Activated CD8-positive, alpha-beta memory T cell treated with anti-CD3 and anti-CD28 coated beads for 1 hour (primary cell): ENCODE measurements around the gene EFCAB10.
"Not testable (repeated sequence)": the region's sequence is repeated elsewhere in the genome, so short reads cannot be mapped to it uniquely, and the experiment has no call there.

Experiments used
- DNase-seq, 2 donors: peaks; one replicate each; pipeline ENCODE4 v3.0.0-alpha.2; 2020; ENCODE audit warnings: low read depth in 1 of 2; ENCODE audit errors: extremely low read depth in 1 of 2

EFCAB10 gene

DNA sequence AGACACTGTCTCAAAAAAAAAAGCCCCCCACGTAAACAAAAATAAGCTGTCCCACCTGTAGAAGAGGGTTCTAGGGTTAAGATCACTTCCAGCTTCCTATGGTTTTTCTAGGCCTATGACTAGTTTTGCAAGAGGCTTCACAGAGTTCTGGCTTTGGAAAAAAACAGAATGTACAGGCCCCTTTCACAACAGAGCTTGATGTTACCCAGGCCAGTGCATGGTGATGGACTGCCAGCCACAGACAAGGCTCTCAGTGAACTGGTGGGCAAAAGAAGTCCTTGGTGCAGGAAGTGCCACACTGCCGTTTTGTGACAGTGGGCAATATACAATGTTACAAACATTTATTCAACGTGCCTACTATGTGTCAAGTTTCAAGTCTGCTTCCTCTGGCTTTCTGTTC, 18.3 kb upstream of the EFCAB10 start:
- no peak for DNase-seq

GRCh38 chr7:105599080-105599479, 17.8 kb upstream of the EFCAB10 start:
- DNase-seq, result not testable (repeated sequence)

GRCh38 chr7:105596866-105597265, 15.6 kb upstream of the EFCAB10 start:
- no peak for DNase-seq

DNA sequence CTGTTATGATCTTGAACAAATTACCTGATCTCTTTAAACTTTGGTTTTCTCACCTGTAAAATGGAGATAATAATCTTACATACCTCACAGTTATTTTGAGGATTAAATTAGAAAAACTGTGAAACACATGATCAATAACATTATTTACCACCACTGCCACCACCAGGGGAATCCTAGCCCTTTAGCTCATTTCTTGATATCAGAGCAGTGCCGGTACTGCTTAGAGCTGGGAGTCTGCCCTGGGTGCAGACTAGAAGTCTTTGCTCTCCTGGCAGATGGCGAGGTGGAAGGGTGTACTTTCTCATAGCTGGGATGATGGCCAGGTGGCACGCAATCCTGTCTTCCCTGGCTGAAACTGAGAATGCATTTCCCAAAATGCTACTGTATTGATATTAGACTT, 12.7 kb upstream of the EFCAB10 start:
- no peak for DNase-seq

DNA sequence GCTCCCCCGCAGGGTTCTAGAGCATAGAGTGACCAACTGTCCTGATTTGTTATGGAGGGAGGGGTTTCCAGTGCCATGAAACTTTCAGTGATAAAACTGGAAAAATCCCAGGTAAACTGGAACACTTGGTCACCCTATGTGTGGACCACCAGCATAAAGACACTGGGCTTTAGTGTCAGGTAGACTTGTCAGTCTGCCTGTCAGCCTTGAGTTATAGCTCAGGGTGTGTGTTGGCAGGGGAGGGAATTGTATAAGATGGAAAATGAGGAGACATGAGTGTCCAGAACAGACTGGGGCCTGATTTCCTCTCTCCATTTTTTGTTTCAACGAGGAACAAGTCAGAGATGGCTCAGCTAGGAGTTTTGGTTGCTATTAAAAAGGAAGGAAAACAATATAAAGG, 10.2 kb upstream of the EFCAB10 start:
- no peak for DNase-seq

- DNase-seq, result no peak
These were observed 9.5 kb upstream of the EFCAB10 start for GRCh38 chr7:105590793-105591192.

- no peak for DNase-seq
These were observed 8.2 kb upstream of the EFCAB10 start for GRCh38 chr7:105589356-105590077.

DNA sequence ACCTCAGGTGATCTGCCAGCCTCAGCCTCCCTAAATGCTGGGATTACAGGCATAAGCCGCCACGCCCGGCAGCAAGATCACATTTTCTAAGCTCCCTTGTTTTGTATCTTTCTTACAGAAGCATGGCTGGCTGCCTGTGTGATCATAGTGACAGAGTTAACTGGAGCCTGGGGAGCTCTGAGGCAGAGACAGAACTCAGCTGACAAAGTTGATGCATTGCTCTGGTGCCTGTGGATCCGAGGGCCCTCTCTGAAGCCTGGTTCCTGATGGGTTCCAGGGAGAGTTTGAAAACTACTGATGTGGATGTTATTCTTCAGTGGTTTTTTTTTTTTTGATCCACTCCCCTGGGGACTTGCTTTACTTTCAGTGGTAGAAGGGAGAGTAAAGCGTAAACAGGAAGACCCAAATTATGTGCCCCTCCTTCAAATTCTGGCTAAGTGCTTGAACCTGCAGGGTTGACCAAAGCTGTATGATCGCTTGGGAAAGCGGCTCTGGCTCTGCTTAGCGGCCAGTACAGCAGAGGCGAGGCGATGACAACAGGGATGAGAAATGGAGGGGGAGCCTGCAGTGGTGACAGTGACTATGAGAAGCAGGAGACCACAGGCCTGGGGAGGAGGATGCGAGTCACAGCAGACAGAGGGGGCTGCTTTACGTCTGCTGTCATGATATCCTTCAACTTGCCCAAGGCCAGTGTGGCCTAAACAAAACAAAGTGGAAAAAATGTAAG, 6.8 kb upstream of the EFCAB10 start:
- DNase-seq, result no peak

DNA sequence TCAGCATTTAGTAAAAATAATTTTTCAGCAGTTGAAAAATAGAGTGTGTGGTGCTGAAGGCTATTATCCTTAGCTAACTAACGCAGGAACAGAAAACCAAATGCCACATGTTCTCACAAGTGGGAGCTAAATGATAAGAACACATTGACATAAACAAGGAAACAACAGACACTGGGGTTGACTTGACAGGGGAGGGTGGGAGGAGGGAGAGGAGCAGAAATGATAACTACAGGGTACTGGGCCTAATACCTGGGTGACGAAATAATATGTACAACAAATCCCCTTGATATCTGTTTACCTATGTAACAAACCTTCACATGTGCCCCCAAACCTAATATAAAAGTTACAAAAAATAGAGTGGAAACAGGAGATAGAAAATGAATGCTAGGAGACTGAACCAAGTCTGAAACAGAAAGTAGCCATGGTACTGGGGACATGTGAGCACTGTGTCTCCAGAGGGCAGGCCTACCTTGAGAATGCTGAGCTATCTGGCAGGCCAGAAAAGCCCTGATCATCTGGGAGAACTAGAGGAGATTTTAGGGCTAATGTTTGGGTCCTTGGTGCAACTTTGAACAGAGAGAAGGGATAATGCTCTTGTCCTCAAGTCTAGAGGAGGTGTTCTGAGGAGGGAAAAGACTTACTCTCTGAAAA, 4.7 kb upstream of the EFCAB10 start:
- DNase-seq, result no peak

GRCh38 chr7:105584165-105584564, 2.9 kb upstream of the EFCAB10 start:
- no peak for DNase-seq

- no peak for DNase-seq
These were observed 1.8 kb upstream of the EFCAB10 start for GRCh38 chr7:105583061-105583460.

GRCh38 chr7:105580022-105580740, 1.1 kb downstream of the EFCAB10 start:
- no peak for DNase-seq

- no peak for DNase-seq
These were observed 2.8 kb downstream of the EFCAB10 start for GRCh38 chr7:105578496-105578895.

GRCh38 chr7:105577251-105577650, 4.0 kb downstream of the EFCAB10 start:
- no peak for DNase-seq

DNA sequence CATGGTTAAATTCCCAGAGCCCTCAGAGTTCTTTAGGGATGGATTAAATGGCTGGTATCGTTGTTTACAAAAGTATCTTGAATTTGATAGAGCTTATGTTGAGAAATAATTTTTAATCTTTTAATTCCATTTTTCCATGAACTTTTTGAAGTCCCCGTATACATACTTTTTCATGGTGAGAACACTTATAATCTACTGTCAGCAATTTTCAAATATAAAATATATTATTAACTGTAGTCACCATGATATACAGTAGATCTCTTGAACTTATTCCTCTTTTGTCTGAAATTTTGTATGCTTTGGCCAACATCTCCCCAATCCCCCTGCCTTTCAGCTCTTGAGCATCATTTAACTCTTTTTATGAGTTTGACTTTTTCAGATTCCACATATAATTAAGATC, 9.4 kb downstream of the EFCAB10 start:
- no peak for DNase-seq

DNA sequence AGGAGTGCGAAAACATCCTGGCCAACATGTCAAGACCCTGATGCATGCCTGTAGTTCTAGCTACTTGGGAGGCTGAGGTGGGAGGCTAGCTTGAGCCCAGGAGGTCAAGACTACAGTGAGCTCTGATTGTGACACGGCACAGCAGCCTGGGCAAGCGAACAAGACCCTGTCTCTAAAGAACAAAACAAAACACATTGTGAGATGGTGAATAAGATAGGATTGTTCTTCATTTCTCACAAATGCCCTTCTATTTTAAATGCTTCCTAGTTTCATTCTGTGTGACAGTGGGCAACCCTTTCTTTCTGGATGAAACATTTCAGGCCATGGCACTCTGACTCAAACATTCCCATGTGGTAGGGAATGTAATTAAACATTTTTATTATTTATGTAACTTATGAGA, 13.5 kb downstream of the EFCAB10 start:
- DNase-seq, result no peak

GRCh38 chr7:105567024-105567423, 14.3 kb downstream of the EFCAB10 start:
- DNase-seq, result no peak

DNA sequence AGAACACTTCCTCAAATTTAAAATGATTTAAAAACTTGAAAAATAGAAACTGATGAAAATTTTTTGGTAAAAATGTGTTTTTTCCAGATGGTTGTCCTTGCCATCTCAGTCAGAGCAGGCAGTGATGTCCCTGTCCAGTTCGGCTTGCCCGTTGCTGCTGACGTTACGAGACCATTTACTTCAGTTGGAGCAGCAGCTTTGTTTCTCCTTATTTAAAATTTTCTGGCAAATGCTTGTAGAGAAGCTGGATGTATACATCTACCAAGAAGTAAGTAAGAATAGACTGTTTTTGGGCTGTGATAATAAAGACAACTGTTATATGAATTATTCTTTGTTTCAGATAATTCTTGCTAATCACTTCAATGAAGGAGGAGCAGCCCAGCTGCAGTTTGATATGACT, 16.1 kb downstream of the EFCAB10 start:
- no peak for DNase-seq

DNA sequence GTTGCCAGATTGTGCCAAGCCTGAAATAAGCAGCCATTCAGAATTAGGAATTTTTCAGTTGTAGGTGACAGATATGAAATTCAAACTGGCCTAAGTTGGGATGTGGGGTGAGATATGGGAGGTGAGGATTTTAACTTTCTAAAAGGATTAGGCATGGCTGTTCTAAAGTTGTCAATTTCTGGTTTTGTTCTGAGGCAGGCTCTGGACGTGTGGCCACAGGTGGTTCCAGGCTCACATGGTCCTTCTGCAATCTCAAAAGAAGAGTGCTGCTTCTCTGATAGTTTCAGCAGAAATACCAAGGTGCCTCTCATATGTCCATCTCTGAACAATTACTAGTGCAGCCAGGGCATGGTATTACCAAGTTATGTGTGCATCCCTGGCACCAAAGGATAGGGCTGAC, 21.4 kb downstream of the EFCAB10 start:
- DNase-seq, result no peak

DNA sequence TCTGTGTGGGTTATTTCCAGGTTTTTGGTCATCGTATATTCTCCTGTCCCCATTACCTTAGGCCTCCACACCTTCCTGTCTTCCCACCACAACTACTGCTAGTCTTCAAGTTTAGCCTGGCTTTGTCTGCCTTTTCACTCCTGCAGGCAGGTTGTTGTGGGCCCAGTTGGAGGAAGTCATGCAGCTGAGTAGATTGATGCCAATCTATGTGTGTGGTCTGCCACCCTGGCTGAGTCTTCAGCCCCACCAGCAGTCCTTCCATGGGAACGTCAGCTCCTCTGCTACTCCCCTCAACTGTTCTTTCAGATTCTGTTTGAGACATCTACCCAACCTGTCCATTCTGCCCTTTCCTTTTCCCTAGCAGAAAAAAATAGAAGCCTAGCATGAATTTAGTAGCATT, 43.0 kb downstream of the EFCAB10 start:
- DNase-seq, result no peak

DNA sequence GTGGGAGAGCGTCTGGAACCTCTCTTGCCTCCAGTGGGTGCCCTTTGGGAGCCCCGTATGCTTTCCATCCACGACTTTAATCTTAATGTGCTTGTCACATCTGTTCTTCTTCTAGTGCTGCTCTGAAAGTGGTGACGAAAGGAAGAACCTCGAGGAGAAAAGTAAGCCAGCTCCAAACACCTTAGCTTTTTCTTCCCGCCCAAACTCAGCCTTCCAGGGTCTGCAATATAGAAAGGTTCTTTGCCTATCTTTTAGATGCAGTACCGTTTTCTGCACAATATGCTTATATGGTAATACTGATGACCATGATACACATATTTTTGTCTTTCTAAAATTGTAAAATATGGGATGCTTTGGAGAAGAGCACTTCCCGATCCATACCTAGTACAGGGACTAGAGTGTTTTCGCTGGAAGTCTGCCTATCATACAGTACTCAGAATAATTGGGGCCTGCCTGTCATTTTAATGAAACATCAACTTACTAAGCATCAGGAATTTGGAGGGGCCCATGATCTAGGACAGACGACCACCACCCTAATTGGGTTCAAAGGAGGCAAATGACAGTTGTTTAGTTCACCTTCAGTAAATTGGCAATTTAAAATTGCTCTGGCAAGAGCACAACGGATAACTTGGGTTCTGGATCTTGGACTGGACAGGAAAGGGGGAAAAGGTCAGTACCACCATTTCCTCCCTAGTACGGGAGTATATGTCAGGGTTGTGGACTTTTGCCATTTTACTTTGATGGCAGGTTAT, 48.4 kb downstream of the EFCAB10 start:
- no peak for DNase-seq
